OCI-LY7 (cell line): ENCODE measurements around the gene LMO4. TPM values are rescaled to one million over a fixed set of nuclear protein-coding genes. Genes with fewer than 3 reads are reported as not detected.

Experiments
- BruUV-seq: library from RNA; stranded (reverse); fragments of 400-500 nt; replicated peaks from 2 replicates; lab custom pipeline; 2021; lab: Mats Ljungman, UMichigan
- CTCF ChIA-PET: fragments of 300-600 bp; sonication (Branson Sonifier 250); formaldehyde crosslinking; loops from one replicate; lab custom pipeline; 2022; ENCODE audit warnings: antibody characterized with exemption; ENCODE audit not compliant: unreplicated experiment; lab: Charles Lee
- POLR2A ChIA-PET: fragments of 300-600 bp; sonication (Branson Sonifier 250); formaldehyde crosslinking; loops from one replicate; lab custom pipeline; 2022; ENCODE audit warnings: antibody characterized with exemption; lab: Charles Lee
- DNase-seq: peaks from one replicate; pipeline ENCODE4 v3.0.0-alpha.2; 2015; ENCODE audit warnings: low spot score
- H2AFZ ChIP-seq: fragments of 200-600 bp; sonication (generic), shearing (Covaris generic); 2 replicates; pipeline ENCODE4 v1.6.1; 2014; ENCODE audit warnings: mild to moderate bottlenecking, antibody characterized with exemption, low read length, moderate library complexity
- H3K27ac ChIP-seq: fragments of 200-600 bp; sonication (generic); 2 replicates; pipeline ENCODE4 v1.5.1; 2014; ENCODE audit warnings: mixed run types, low read depth, mild to moderate bottlenecking, moderate library complexity, low read length, inconsistent platforms; ENCODE audit not compliant: poor library complexity, severe bottlenecking
- H3K36me3 ChIP-seq: fragments of 200-600 bp; sonication (generic); 2 replicates; pipeline ENCODE4 v1.6.1; 2014; ENCODE audit warnings: mild to moderate bottlenecking, antibody characterized with exemption, low read length, moderate library complexity, mixed read lengths; ENCODE audit not compliant: insufficient read depth
- H3K4me1 ChIP-seq: fragments of 200-600 bp; sonication (generic); 2 replicates; pipeline ENCODE4 v1.5.1; 2014; ENCODE audit warnings: mild to moderate bottlenecking, low read length; ENCODE audit not compliant: insufficient read depth, poor library complexity, severe bottlenecking
- H3K4me2 ChIP-seq: fragments of 200-600 bp; sonication (generic); 2 replicates; pipeline ENCODE4 v1.6.1; 2014; ENCODE audit warnings: mild to moderate bottlenecking, low read length
- H3K4me3 ChIP-seq: fragments of 200-600 bp; sonication (generic); 2 replicates; pipeline ENCODE4 v1.5.1; 2014; ENCODE audit warnings: mild to moderate bottlenecking, low read depth, low read length; ENCODE audit not compliant: poor library complexity, severe bottlenecking
- H3K79me2 ChIP-seq: fragments of 200-600 bp; sonication (generic); 2 replicates; pipeline ENCODE4 v1.6.1; 2016; ENCODE audit warnings: low read depth, mild to moderate bottlenecking, low read length, moderate library complexity, mixed read lengths; ENCODE audit not compliant: insufficient read depth
- H3K9me2 ChIP-seq: fragments of 200-600 bp; sonication (generic); 2 replicates; pipeline ENCODE4 v1.6.1; 2016; ENCODE audit warnings: mild to moderate bottlenecking, low read length, mixed read lengths; ENCODE audit not compliant: insufficient read depth
- H3K9me3 ChIP-seq: fragments of 200-600 bp; sonication (generic); 2 replicates; pipeline ENCODE4 v1.6.1; 2014; ENCODE audit warnings: mild to moderate bottlenecking, mixed run types, low read length, mixed read lengths
- H4K20me1 ChIP-seq: fragments of 200-600 bp; sonication (generic); 2 replicates; pipeline ENCODE4 v1.6.1; 2014; ENCODE audit warnings: mild to moderate bottlenecking, antibody characterized with exemption, low read length, moderate library complexity, mixed read lengths; ENCODE audit not compliant: insufficient read depth
- EZH2phosphoT487 ChIP-seq: fragments of 200-600 bp; sonication (generic); IDR thresholded peaks from 2 replicates; pipeline ENCODE4 v1.6.1; 2018; ENCODE audit warnings: low read depth, borderline replicate concordance, mild to moderate bottlenecking, mixed run types, antibody characterized with exemption, low read length, moderate library complexity, mixed read lengths
- intact Hi-C: fragments of 100-400 bp; cut with micrococcal nuclease; formaldehyde crosslinking; loops from one replicate; pipeline ENCODE4 v1.10.0; 2022; ENCODE audit not compliant: unreplicated experiment
- total RNA-seq, 2 experiments: library from RNA; depleted of rRNA in 1 of 2; stranded (reverse); fragments of >200 nt in 1 of 2; shearing (Covaris generic) in 1 of 2; gene quantifications; 2 replicates each; pipeline ENCODE4 v1.2.3, GENCODE V29; 2014 to 2022
- TF ChIP-seq, protein P1 (sequence below): fragments of 200-600 bp; sonication (generic); conservative IDR thresholded peaks from 2 replicates; pipeline ENCODE4 v1.5.1; 2014; ENCODE audit warnings: mild to moderate bottlenecking, antibody characterized with exemption, low read length, moderate library complexity, mixed read lengths

Gene LMO4
- total RNA-seq, 2 experiments from 2014 or later, result 19.9 to 35.8 TPM

- H2AFZ ChIP-seq, result no peak overlapping the region
- POLR2A ChIA-PET, result interaction anchor here (0.6 to 0.7 kb wide), 4 partner anchors 23 to 515 kb away, joined by 3 to 4 read pairs (median 3); no protein-coding TSS in a partner anchor
- H3K4me1 ChIP-seq, result no peaks in the 10 kb centered on the region
- H3K4me2 ChIP-seq, result no peak overlapping the region
- H3K36me3 ChIP-seq, result no peaks in the 10 kb centered on the region
- no peaks in the 10 kb centered on the region for H3K9me2 ChIP-seq
- H3K9me3 ChIP-seq, result no peaks in the 10 kb centered on the region
- no peak for DNase-seq
- intact Hi-C loops, result no loop called here
- no peaks in the 10 kb centered on the region for H3K79me2 ChIP-seq
- TF ChIP-seq, protein P1, sequence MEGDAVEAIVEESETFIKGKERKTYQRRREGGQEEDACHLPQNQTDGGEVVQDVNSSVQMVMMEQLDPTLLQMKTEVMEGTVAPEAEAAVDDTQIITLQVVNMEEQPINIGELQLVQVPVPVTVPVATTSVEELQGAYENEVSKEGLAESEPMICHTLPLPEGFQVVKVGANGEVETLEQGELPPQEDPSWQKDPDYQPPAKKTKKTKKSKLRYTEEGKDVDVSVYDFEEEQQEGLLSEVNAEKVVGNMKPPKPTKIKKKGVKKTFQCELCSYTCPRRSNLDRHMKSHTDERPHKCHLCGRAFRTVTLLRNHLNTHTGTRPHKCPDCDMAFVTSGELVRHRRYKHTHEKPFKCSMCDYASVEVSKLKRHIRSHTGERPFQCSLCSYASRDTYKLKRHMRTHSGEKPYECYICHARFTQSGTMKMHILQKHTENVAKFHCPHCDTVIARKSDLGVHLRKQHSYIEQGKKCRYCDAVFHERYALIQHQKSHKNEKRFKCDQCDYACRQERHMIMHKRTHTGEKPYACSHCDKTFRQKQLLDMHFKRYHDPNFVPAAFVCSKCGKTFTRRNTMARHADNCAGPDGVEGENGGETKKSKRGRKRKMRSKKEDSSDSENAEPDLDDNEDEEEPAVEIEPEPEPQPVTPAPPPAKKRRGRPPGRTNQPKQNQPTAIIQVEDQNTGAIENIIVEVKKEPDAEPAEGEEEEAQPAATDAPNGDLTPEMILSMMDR, result no peak
- TF ChIP-seq EZH2phosphoT487, result no peak
- CTCF ChIA-PET, result no interaction called here
- H4K20me1 ChIP-seq, result no peaks in the 10 kb centered on the region
- H3K27ac ChIP-seq, result no peak overlapping the region
- H3K4me3 ChIP-seq, result no peak overlapping the region
- no TSS peak for BruUV-seq
Measured at GRCh38 chr1:87307306-87307705, 21.4 kb upstream of the LMO4 start.

GRCh38 chr1:87307931-87308330 lies 20.7 kb upstream of the LMO4 start:
- Histone ChIP-seq H3K4me3 (no peak overlapping the region), H3K27ac (no peak overlapping the region), H3K9me2 (no peaks in the 10 kb centered on the region), H3K4me1 (no peaks in the 10 kb centered on the region), H3K79me2 (no peaks in the 10 kb centered on the region), H3K9me3 (no peaks in the 10 kb centered on the region), H4K20me1 (no peaks in the 10 kb centered on the region), H3K4me2 (no peak overlapping the region), H3K36me3 (no peaks in the 10 kb centered on the region), H2AFZ (no peak overlapping the region)
- intact Hi-C loops, result no loop called here
- DNase-seq, result no peak
- BruUV-seq, result no TSS peak
- no peak for TF ChIP-seq EZH2phosphoT487
- TF ChIP-seq, protein P1, result no peak
- CTCF ChIA-PET, result no interaction called here
- POLR2A ChIA-PET, result interaction anchor here (0.6 to 0.7 kb wide), 2 partner anchors 22 to 46 kb away, joined by 3 to 4 read pairs; no protein-coding TSS in a partner anchor

GRCh38 chr1:87314091-87314490 lies 14.6 kb upstream of the LMO4 start:
- Histone ChIP-seq H3K9me2 (no peaks in the 10 kb centered on the region), H3K27ac (no peak overlapping the region), H3K4me3 (no peak overlapping the region), H3K79me2 (no peaks in the 10 kb centered on the region), H4K20me1 (no peaks in the 10 kb centered on the region), H3K4me1 (no peaks in the 10 kb centered on the region), H2AFZ (no peak overlapping the region), H3K36me3 (no peaks in the 10 kb centered on the region), H3K4me2 (no peak overlapping the region), H3K9me3 (no peaks in the 10 kb centered on the region)
- TF ChIP-seq EZH2phosphoT487, result no peak
- TF ChIP-seq, protein P1, result no peak
- ChIA-PET POLR2A (no interaction called here), CTCF (no interaction called here)
- BruUV-seq, result no TSS peak
- DNase-seq, result no peak
- intact Hi-C loops, result no loop called here
